Measurements from ENCODE around the gene CACNG4.

GRCh38 chr17:67008101-67008500 lies 43.6 kb downstream of the CACNG4 start:
- no peak for TF ChIP-seq CTCF (IDR thresholded peaks at IDR 0.05 in 8 of 11, conservative IDR thresholded peaks at IDR 0.05 in 3 of 11)
- TF ChIP-seq POLR2AphosphoS5 (IDR thresholded peaks at IDR 0.05), result no peak
- TF ChIP-seq POLR2A (IDR thresholded peaks at IDR 0.05), result no peak

Data from spleen (tissue), 7 donors.